ENCODE measurements around the gene ABCG2. TPM values are rescaled to one million over a fixed set of nuclear protein-coding genes. Genes with fewer than 3 reads are reported as not detected.

Gene ABCG2
- total RNA-seq, 1 experiment from 2014 or later: 0.44 TPM

DNA sequence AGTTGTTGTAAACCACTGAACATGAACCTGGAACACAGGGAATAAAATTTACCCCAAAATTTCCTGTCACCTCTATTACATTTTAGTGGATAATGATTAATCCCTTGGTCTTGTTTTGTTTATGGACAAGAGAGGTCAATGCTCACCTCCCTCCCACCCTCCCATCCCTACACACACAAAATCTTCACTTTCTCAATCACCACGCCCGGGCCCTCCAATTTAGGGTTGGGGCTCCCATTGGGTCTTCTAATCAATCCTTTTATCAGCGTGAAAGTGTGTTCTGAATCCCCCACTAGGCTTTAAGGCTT is 23.1 kb downstream of the ABCG2 start:
- BruUV-seq (replicated peaks): no TSS peak
- POLR2A ChIA-PET: no interaction called here
- CTCF ChIA-PET: no interaction called here

DNA sequence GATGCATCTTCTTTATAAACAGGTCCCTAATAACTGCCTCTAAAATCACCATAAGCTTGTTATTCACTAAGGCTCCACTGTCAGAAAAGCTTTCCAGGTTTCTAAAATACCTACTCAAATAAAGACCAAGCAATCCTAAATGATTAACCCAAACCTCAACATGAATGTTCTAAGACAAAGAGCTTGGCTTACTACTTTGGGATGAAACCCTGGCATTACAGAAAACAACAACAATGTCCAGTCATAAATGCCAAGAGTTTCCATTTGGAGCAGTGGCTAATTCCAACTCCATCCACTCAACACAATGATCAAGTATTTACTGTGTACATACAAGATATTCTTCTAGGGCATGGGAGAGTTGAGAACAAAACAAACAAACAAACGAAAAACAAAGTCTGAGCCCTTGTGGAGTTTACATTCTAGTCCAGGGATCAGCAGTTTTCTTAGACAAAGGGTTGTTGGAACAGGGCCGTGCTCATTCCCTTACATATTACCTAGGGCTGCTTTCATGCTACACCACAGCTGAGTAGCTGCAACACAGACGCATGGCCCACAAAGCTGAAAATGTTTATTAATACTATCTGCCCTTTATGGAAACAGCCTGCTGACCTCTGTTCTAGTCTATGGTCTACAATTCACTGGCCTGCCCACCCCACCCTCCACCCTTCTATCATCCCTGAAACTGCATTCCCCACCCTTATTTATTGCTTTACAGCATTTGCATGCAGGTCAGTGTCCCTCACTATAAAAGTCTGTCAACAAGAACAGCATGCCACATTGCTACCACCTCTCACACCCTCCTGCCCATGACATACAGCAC is 23.7 kb downstream of the ABCG2 start:
- H3K4me2 ChIP-seq (ENCODE audit: low read length): no peak overlapping the region
- intact Hi-C loops (cut with micrococcal nuclease): no loop called here
- no peak for DNase-seq (ENCODE audit: low read depth, low spot score)
- TF ChIP-seq EGR1 (IDR thresholded peaks at IDR 0.05; ENCODE audit: low read depth) (no peak), ZFX (IDR thresholded peaks at IDR 0.05) (no peak), EZH2phosphoT487 (IDR thresholded peaks at IDR 0.05; ENCODE audit: borderline replicate concordance) (no peak), POLR2AphosphoS5 (IDR thresholded peaks at IDR 0.05; ENCODE audit: low read depth, low read length) (no peak), TCF7L2 (IDR thresholded peaks at IDR 0.05; ENCODE audit: borderline replicate concordance, extremely low read depth, insufficient read depth, insufficient read length) (no peak), CEBPB (IDR thresholded peaks at IDR 0.05; ENCODE audit: low read depth) (no peak)
- TF ChIP-seq, protein P1, sequence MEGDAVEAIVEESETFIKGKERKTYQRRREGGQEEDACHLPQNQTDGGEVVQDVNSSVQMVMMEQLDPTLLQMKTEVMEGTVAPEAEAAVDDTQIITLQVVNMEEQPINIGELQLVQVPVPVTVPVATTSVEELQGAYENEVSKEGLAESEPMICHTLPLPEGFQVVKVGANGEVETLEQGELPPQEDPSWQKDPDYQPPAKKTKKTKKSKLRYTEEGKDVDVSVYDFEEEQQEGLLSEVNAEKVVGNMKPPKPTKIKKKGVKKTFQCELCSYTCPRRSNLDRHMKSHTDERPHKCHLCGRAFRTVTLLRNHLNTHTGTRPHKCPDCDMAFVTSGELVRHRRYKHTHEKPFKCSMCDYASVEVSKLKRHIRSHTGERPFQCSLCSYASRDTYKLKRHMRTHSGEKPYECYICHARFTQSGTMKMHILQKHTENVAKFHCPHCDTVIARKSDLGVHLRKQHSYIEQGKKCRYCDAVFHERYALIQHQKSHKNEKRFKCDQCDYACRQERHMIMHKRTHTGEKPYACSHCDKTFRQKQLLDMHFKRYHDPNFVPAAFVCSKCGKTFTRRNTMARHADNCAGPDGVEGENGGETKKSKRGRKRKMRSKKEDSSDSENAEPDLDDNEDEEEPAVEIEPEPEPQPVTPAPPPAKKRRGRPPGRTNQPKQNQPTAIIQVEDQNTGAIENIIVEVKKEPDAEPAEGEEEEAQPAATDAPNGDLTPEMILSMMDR (IDR thresholded peaks at IDR 0.05 in 2 of 3, conservative IDR thresholded peaks at IDR 0.05 in 1 of 3; ENCODE audit: borderline replicate concordance in 1 of 3, insufficient read depth in 1 of 3, low read depth in 2 of 3, low read length in 2 of 3): no peak
- TF ChIP-seq, protein P2, sequence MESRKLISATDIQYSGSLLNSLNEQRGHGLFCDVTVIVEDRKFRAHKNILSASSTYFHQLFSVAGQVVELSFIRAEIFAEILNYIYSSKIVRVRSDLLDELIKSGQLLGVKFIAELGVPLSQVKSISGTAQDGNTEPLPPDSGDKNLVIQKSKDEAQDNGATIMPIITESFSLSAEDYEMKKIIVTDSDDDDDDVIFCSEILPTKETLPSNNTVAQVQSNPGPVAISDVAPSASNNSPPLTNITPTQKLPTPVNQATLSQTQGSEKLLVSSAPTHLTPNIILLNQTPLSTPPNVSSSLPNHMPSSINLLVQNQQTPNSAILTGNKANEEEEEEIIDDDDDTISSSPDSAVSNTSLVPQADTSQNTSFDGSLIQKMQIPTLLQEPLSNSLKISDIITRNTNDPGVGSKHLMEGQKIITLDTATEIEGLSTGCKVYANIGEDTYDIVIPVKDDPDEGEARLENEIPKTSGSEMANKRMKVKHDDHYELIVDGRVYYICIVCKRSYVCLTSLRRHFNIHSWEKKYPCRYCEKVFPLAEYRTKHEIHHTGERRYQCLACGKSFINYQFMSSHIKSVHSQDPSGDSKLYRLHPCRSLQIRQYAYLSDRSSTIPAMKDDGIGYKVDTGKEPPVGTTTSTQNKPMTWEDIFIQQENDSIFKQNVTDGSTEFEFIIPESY (IDR thresholded peaks at IDR 0.05; ENCODE audit: extremely low read depth, insufficient replicate concordance, low read length): no peak
- TF ChIP-seq, protein P3, sequence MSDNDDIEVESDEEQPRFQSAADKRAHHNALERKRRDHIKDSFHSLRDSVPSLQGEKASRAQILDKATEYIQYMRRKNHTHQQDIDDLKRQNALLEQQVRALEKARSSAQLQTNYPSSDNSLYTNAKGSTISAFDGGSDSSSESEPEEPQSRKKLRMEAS (IDR thresholded peaks at IDR 0.05): no peak
- TF ChIP-seq, protein P4, sequence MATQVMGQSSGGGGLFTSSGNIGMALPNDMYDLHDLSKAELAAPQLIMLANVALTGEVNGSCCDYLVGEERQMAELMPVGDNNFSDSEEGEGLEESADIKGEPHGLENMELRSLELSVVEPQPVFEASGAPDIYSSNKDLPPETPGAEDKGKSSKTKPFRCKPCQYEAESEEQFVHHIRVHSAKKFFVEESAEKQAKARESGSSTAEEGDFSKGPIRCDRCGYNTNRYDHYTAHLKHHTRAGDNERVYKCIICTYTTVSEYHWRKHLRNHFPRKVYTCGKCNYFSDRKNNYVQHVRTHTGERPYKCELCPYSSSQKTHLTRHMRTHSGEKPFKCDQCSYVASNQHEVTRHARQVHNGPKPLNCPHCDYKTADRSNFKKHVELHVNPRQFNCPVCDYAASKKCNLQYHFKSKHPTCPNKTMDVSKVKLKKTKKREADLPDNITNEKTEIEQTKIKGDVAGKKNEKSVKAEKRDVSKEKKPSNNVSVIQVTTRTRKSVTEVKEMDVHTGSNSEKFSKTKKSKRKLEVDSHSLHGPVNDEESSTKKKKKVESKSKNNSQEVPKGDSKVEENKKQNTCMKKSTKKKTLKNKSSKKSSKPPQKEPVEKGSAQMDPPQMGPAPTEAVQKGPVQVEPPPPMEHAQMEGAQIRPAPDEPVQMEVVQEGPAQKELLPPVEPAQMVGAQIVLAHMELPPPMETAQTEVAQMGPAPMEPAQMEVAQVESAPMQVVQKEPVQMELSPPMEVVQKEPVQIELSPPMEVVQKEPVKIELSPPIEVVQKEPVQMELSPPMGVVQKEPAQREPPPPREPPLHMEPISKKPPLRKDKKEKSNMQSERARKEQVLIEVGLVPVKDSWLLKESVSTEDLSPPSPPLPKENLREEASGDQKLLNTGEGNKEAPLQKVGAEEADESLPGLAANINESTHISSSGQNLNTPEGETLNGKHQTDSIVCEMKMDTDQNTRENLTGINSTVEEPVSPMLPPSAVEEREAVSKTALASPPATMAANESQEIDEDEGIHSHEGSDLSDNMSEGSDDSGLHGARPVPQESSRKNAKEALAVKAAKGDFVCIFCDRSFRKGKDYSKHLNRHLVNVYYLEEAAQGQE (IDR thresholded peaks at IDR 0.05; ENCODE audit: low read depth): no peak

More for the DNA sequence above, 23.1 kb downstream of the ABCG2 start:
- no peaks in the 10 kb centered on the region for H4K20me1 ChIP-seq (ENCODE audit: insufficient read depth)
- no peak overlapping the region for H3K4me2 ChIP-seq (ENCODE audit: low read length)
- no peaks in the 10 kb centered on the region for H3K9me2 ChIP-seq (ENCODE audit: insufficient read depth)
- RAD21 ChIA-PET (ENCODE audit: low non-redundant PET in 1 of 2, low total read pairs in 2 of 2, uncharacterized antibody in 2 of 2, unreplicated experiment in 2 of 2): no interaction called here
- H3K9ac ChIP-seq (ENCODE audit: low read length): no peak overlapping the region
- DNase-seq (ENCODE audit: low read depth, low spot score) (no peak), ATAC-seq (no peak)
- no peak overlapping the region for H3K27ac ChIP-seq (ENCODE audit: low read depth, low read length)
- intact Hi-C loops (cut with micrococcal nuclease): no loop called here
- no peaks in the 10 kb centered on the region for H3K9me3 ChIP-seq (ENCODE audit: control insufficient read depth in 1 of 2, insufficient read depth in 1 of 2, low read depth in 1 of 2, low read length in 2 of 2)
- TF ChIP-seq TCF7L2 (IDR thresholded peaks at IDR 0.05; ENCODE audit: borderline replicate concordance, extremely low read depth, insufficient read depth, insufficient read length): no peak
- H3K27me3 ChIP-seq (ENCODE audit: insufficient read depth, low read length): no peaks in the 10 kb centered on the region
- H3K4me1 ChIP-seq (ENCODE audit: control insufficient read depth in 1 of 2, insufficient read depth in 2 of 2, low read length in 2 of 2): peaks cover 0 to 4% of the 10 kb centered on the region in 2 experiments; a peak in 1 of 4 replicates
- no peaks in the 10 kb centered on the region for H3K36me3 ChIP-seq (ENCODE audit: control insufficient read depth in 1 of 2, insufficient read depth in 2 of 2, low read length in 2 of 2)
- no peaks in the 10 kb centered on the region for H3K79me2 ChIP-seq (ENCODE audit: insufficient read depth, low read length)
- H3K4me3 ChIP-seq (replicated peaks in 1 of 2; ENCODE audit: low read depth in 1 of 2, low read length in 2 of 2): no peak overlapping the region
- H2AFZ ChIP-seq (ENCODE audit: low read depth, low read length, poor library complexity, severe bottlenecking): no peak overlapping the region

More for the DNA sequence above, 23.7 kb downstream of the ABCG2 start:
- ChIA-PET POLR2A (no interaction called here), RAD21 (ENCODE audit: low non-redundant PET in 1 of 2, low total read pairs in 2 of 2, uncharacterized antibody in 2 of 2, unreplicated experiment in 2 of 2) (no interaction called here), CTCF (no interaction called here)
- H3K27me3 ChIP-seq (ENCODE audit: insufficient read depth, low read length): no peaks in the 10 kb centered on the region
- no peak overlapping the region for H3K4me3 ChIP-seq (replicated peaks in 1 of 2; ENCODE audit: low read depth in 1 of 2, low read length in 2 of 2)
- no peaks in the 10 kb centered on the region for H3K9me3 ChIP-seq (ENCODE audit: control insufficient read depth in 1 of 2, insufficient read depth in 1 of 2, low read depth in 1 of 2, low read length in 2 of 2)
- no peaks in the 10 kb centered on the region for H3K79me2 ChIP-seq (ENCODE audit: insufficient read depth, low read length)
- H3K9me2 ChIP-seq (ENCODE audit: insufficient read depth): no peaks in the 10 kb centered on the region
- no peak overlapping the region for H3K9ac ChIP-seq (ENCODE audit: low read length)
- no peak overlapping the region for H3K27ac ChIP-seq (ENCODE audit: low read depth, low read length)
- no peaks in the 10 kb centered on the region for H3K36me3 ChIP-seq (ENCODE audit: control insufficient read depth in 1 of 2, insufficient read depth in 2 of 2, low read length in 2 of 2)
- no peak for ATAC-seq
- BruUV-seq (replicated peaks): no TSS peak
- H4K20me1 ChIP-seq (ENCODE audit: insufficient read depth): no peaks in the 10 kb centered on the region
- H2AFZ ChIP-seq (ENCODE audit: low read depth, low read length, poor library complexity, severe bottlenecking): no peak overlapping the region
- H3K4me1 ChIP-seq (ENCODE audit: control insufficient read depth in 1 of 2, insufficient read depth in 2 of 2, low read length in 2 of 2): peaks cover 0 to 4% of the 10 kb centered on the region in 2 experiments; a peak in 1 of 4 replicates
